HG02840 (cell line): ENCODE results near the gene CDH13.

Experiments used
- ATAC-seq: cut with Tn5 transposase; IDR thresholded peaks from one replicate; pipeline ENCODE4 v1.9.1; 2021; ENCODE audit warnings: mild to moderate bottlenecking, moderate library complexity, moderate number of reproducible peaks; ENCODE audit not compliant: unreplicated experiment, low FRiP score

Gene CDH13

GRCh38 chr16:82874672-82875071 is 247.9 kb downstream of the CDH13 start:
- ATAC-seq, result no peak

- ATAC-seq, result no peak
These were observed 250.2 kb downstream of the CDH13 start for GRCh38 chr16:82876951-82877350.

GRCh38 chr16:82878466-82878865 is 251.7 kb downstream of the CDH13 start:
- ATAC-seq, result no peak

GRCh38 chr16:82880346-82880745 is 253.6 kb downstream of the CDH13 start:
- no peak for ATAC-seq

GRCh38 chr16:82881516-82881915 is 254.7 kb downstream of the CDH13 start:
- ATAC-seq, result no peak

- ATAC-seq, result no peak
These were observed 255.5 kb downstream of the CDH13 start for GRCh38 chr16:82882226-82882625.

- no peak for ATAC-seq
These were observed 256.4 kb downstream of the CDH13 start for GRCh38 chr16:82882982-82883835.

GRCh38 chr16:82884320-82884898 is 257.6 kb downstream of the CDH13 start:
- no peak for ATAC-seq

GRCh38 chr16:82886146-82886545 is 259.4 kb downstream of the CDH13 start:
- ATAC-seq, result no peak

GRCh38 chr16:82888591-82889001 is 261.8 kb downstream of the CDH13 start:
- no peak for ATAC-seq

- no peak for ATAC-seq
These were observed 264.7 kb downstream of the CDH13 start for GRCh38 chr16:82891424-82891823.

- no peak for ATAC-seq
These were observed 265.1 kb downstream of the CDH13 start for GRCh38 chr16:82891918-82892317.

- no peak for ATAC-seq
These were observed 265.6 kb downstream of the CDH13 start for GRCh38 chr16:82892324-82892723.

- no peak for ATAC-seq
These were observed 269.1 kb downstream of the CDH13 start for GRCh38 chr16:82895843-82896242.

GRCh38 chr16:82899006-82899405 is 272.2 kb downstream of the CDH13 start:
- no peak for ATAC-seq

GRCh38 chr16:82899731-82900450 is 273.1 kb downstream of the CDH13 start:
- no peak for ATAC-seq

- ATAC-seq, result no peak
These were observed 273.8 kb downstream of the CDH13 start for GRCh38 chr16:82900559-82900958.

GRCh38 chr16:82911925-82912324 is 285.2 kb downstream of the CDH13 start:
- ATAC-seq, result no peak

GRCh38 chr16:82915139-82915824 is 288.5 kb downstream of the CDH13 start:
- no peak for ATAC-seq

- ATAC-seq, result no peak
These were observed 291.3 kb downstream of the CDH13 start for GRCh38 chr16:82917886-82918595.
